GM23338 (cell line): ENCODE data around the gene GRIN2A. TPM values are rescaled to one million over a fixed set of nuclear protein-coding genes. Genes with fewer than 3 reads are reported as not detected.

Experiments used
- ATAC-seq: fragments of 200-7000 bp; cut with Tn5 transposase; 3 replicates; pipeline ENCODE4 v1.9.1; 2020
- DNase-seq: peaks from one replicate; pipeline ENCODE4 v3.0.0-alpha.2; 2015; ENCODE audit warnings: low spot score
- H2AFZ ChIP-seq: fragments of 200-600 bp; sonication (generic); 2 replicates; pipeline ENCODE4 v1.8.0; 2016; ENCODE audit warnings: antibody characterized with exemption, mild to moderate bottlenecking, moderate library complexity
- H3F3A ChIP-seq: fragments of 200-600 bp; sonication (generic); replicated peaks from 2 replicates; pipeline ENCODE4 v1.8.0; 2017; ENCODE audit warnings: antibody characterized with exemption, mixed run types, low read depth
- H3K27ac ChIP-seq: fragments of 200-600 bp; sonication (generic); 2 replicates; pipeline ENCODE4 v1.6.1; 2016; ENCODE audit warnings: low read depth
- H3K27me3 ChIP-seq: fragments of 200-600 bp; sonication (generic); 2 replicates; pipeline ENCODE4 v1.8.0; 2016; ENCODE audit warnings: mild to moderate bottlenecking, mixed run types, moderate library complexity; ENCODE audit not compliant: insufficient read depth
- H3K36me3 ChIP-seq: fragments of 200-600 bp; sonication (generic); 2 replicates; pipeline ENCODE4 v1.8.0; 2016; ENCODE audit warnings: mild to moderate bottlenecking; ENCODE audit not compliant: insufficient read depth
- H3K4me1 ChIP-seq: fragments of 200-600 bp; sonication (generic); 2 replicates; pipeline ENCODE4 v1.8.0; 2016; ENCODE audit warnings: mild to moderate bottlenecking, moderate library complexity; ENCODE audit not compliant: insufficient read depth
- H3K4me2 ChIP-seq: fragments of 200-600 bp; sonication (generic); 2 replicates; pipeline ENCODE4 v1.7.1; 2017; ENCODE audit warnings: mixed run types
- H3K4me3 ChIP-seq: fragments of 200-600 bp; sonication (generic); 2 replicates; pipeline ENCODE4 v1.6.1; 2016; ENCODE audit warnings: mixed run types
- H3K79me2 ChIP-seq: fragments of 200-600 bp; sonication (generic); replicated peaks from 2 replicates; pipeline ENCODE4 v1.8.0; 2017; ENCODE audit warnings: mild to moderate bottlenecking; ENCODE audit not compliant: insufficient read depth
- H3K9me2 ChIP-seq: fragments of 200-600 bp; sonication (generic); 2 replicates; pipeline ENCODE4 v1.8.0; 2017; ENCODE audit not compliant: insufficient read depth
- H4K20me1 ChIP-seq: fragments of 200-600 bp; sonication (generic); replicated peaks from 2 replicates; pipeline ENCODE4 v1.8.0; 2017; ENCODE audit warnings: mild to moderate bottlenecking; ENCODE audit not compliant: insufficient read depth
- H3K27ac Mint-ChIP-seq: 2 replicates; pipeline ENCODE4 v1.8.0; 2020; ENCODE audit warnings: inconsistent platforms, mild to moderate bottlenecking, moderate library complexity, mixed read lengths
- H3K27me3 Mint-ChIP-seq: 3 replicates; pipeline ENCODE4 v1.8.0; 2022; ENCODE audit warnings: low read depth, mild to moderate bottlenecking, moderate library complexity, mixed read lengths, inconsistent platforms; ENCODE audit not compliant: insufficient read depth, poor library complexity
- H3K36me3 Mint-ChIP-seq: 3 replicates; pipeline ENCODE4 v1.8.0; 2021; ENCODE audit warnings: low read depth, mild to moderate bottlenecking, inconsistent platforms, moderate library complexity, mixed read lengths
- H3K4me1 Mint-ChIP-seq: 3 replicates; pipeline ENCODE4 v1.8.0; 2020; ENCODE audit warnings: mild to moderate bottlenecking, inconsistent platforms, mixed read lengths
- H3K4me3 Mint-ChIP-seq: 3 replicates; pipeline ENCODE4 v1.8.0; 2021; ENCODE audit warnings: moderate library complexity, mild to moderate bottlenecking, inconsistent platforms, mixed read lengths
- H3K9me3 Mint-ChIP-seq: 3 replicates; pipeline ENCODE4 v1.8.0; 2020; ENCODE audit warnings: moderate library complexity, mild to moderate bottlenecking, inconsistent platforms, mixed read lengths
- CREB1 ChIP-seq: fragments of 250-450 bp; sonication (Bioruptor Pico); IDR thresholded peaks from 2 replicates; pipeline ENCODE4 v1.5.0; 2020; ENCODE audit warnings: low read depth, mild to moderate bottlenecking, moderate library complexity
- EZH2 ChIP-seq: fragments of 200-600 bp; sonication (generic); IDR thresholded peaks from one replicate; pipeline ENCODE4 v1.8.0; 2017; ENCODE audit warnings: antibody characterized with exemption, mild to moderate bottlenecking, low read depth; ENCODE audit not compliant: unreplicated experiment
- EZH2phosphoT487 ChIP-seq: fragments of 200-600 bp; sonication (generic); IDR thresholded peaks from one replicate; pipeline ENCODE4 v1.8.1; 2018; ENCODE audit warnings: antibody characterized with exemption; ENCODE audit not compliant: unreplicated experiment
- NANOG ChIP-seq: IDR thresholded peaks from 2 replicates; pipeline ENCODE4 v1.6.1; 2016; ENCODE audit warnings: antibody characterized with exemption, borderline replicate concordance
- POLR2AphosphoS5 ChIP-seq: IDR thresholded peaks from 2 replicates; pipeline ENCODE4 v1.6.1; 2016; ENCODE audit warnings: antibody characterized with exemption, low read depth
- STAT1 ChIP-seq: IDR thresholded peaks from one replicate; pipeline ENCODE4 v1.6.1; 2016; ENCODE audit warnings: antibody characterized with exemption; ENCODE audit not compliant: unreplicated experiment
- ZNF114 ChIP-seq: fragments of 250-450 bp; sonication (Bioruptor Pico); IDR thresholded peaks from 2 replicates; pipeline ENCODE4 v1.5.0; 2020; ENCODE audit warnings: mild to moderate bottlenecking, moderate library complexity
- ZNF331 ChIP-seq: fragments of 250-450 bp; sonication (Bioruptor Pico); IDR thresholded peaks from 2 replicates; pipeline ENCODE4 v1.5.0; 2020; ENCODE audit warnings: low read depth, mild to moderate bottlenecking, moderate library complexity
- polyA plus RNA-seq: library from polyadenylated mRNA; unstranded; fragments of >200 nt; fragmentation: Nextera tagmentation; extraction: Ambion mirVana; gene quantifications from 2 replicates; pipeline ENCODE4 v1.2.1, GENCODE V29; 2016
- total RNA-seq: library from RNA; depleted of rRNA; stranded (reverse); fragments of >200 nt; shearing (Covaris generic); gene quantifications from 2 replicates; pipeline ENCODE4 v1.2.3, GENCODE V29; 2014
- TF ChIP-seq, protein P1 (sequence below), 2 experiments: fragments of 200-600 bp in 1 of 2; sonication (generic) in 1 of 2; conservative IDR thresholded peaks; 2 replicates each; pipeline versions ENCODE4 v1.5.1 to v1.6.1; 2016 to 2017; ENCODE audit warnings: antibody characterized with exemption in 2 of 2, low read depth in 2 of 2, mild to moderate bottlenecking in 2 of 2, moderate library complexity in 1 of 2
- TF ChIP-seq, protein P2 (sequence below): IDR thresholded peaks from 2 replicates; pipeline ENCODE4 v1.6.1; 2016; ENCODE audit warnings: antibody characterized with exemption
- TF ChIP-seq, protein P3 (sequence below): fragments of 250-450 bp; sonication (Bioruptor Pico); IDR thresholded peaks from 2 replicates; pipeline ENCODE4 v1.5.0; 2020; ENCODE audit warnings: mild to moderate bottlenecking, moderate library complexity

Gene GRIN2A
- total and polyA plus RNA-seq, 2 experiments from 2014 or later = 0.89 to 5.1 TPM

DNA sequence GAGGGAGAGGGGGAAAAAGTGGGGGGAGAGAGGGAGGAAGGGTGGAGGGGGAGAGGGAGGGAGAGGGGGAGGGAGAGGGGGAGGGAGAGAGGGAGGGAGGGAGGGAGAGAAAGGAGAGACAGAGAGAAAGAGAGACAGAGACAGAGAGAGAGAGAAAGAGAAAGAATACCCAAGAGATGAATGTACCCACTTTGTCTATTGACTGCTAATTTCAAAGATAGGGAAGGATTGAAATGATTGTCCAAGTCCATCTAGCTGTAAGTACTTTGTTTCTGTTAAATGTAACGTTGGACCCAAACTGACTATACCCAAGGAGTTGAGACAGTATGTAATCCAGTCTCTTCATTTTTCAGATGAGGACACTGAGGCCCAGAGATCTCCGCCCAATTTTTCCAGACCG, 374.9 kb downstream of the GRIN2A start:
- no peak for ATAC-seq
- no peak overlapping the region for H2AFZ ChIP-seq
- Mint-ChIP-seq H3K36me3 (peaks cover 11% of the 10 kb centered on the region; the same call in 1 of the 3 replicates), H3K27ac (no peak overlapping the region), H3K9me3 (peaks cover 8% of the 10 kb centered on the region; the same call in 1 of the 3 replicates), H3K27me3 (peaks cover 1% of the 10 kb centered on the region), H3K4me3 (no peak overlapping the region), H3K4me1 (no peaks in the 10 kb centered on the region)
- H3K27me3 ChIP-seq = no peaks in the 10 kb centered on the region
- DNase-seq = peak; percentile 19
- TF ChIP-seq ZNF331 (no peak), NANOG (no peak), CREB1 (CRISPR knock-in tag) (no peak), STAT1 (no peak), ZNF114 (CRISPR knock-in tag) (no peak), EZH2 (no peak), EZH2phosphoT487 (no peak)
- TF ChIP-seq, protein P1, sequence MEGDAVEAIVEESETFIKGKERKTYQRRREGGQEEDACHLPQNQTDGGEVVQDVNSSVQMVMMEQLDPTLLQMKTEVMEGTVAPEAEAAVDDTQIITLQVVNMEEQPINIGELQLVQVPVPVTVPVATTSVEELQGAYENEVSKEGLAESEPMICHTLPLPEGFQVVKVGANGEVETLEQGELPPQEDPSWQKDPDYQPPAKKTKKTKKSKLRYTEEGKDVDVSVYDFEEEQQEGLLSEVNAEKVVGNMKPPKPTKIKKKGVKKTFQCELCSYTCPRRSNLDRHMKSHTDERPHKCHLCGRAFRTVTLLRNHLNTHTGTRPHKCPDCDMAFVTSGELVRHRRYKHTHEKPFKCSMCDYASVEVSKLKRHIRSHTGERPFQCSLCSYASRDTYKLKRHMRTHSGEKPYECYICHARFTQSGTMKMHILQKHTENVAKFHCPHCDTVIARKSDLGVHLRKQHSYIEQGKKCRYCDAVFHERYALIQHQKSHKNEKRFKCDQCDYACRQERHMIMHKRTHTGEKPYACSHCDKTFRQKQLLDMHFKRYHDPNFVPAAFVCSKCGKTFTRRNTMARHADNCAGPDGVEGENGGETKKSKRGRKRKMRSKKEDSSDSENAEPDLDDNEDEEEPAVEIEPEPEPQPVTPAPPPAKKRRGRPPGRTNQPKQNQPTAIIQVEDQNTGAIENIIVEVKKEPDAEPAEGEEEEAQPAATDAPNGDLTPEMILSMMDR (conservative IDR thresholded peaks at IDR 0.05; ENCODE audit: low read depth in 2 of 2) = no peak
- TF ChIP-seq, protein P2, sequence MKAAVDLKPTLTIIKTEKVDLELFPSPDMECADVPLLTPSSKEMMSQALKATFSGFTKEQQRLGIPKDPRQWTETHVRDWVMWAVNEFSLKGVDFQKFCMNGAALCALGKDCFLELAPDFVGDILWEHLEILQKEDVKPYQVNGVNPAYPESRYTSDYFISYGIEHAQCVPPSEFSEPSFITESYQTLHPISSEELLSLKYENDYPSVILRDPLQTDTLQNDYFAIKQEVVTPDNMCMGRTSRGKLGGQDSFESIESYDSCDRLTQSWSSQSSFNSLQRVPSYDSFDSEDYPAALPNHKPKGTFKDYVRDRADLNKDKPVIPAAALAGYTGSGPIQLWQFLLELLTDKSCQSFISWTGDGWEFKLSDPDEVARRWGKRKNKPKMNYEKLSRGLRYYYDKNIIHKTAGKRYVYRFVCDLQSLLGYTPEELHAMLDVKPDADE = no peak
- H3K36me3 ChIP-seq = no peaks in the 10 kb centered on the region
- H3F3A ChIP-seq = no peaks in the 10 kb centered on the region
- H3K4me1 ChIP-seq = no peaks in the 10 kb centered on the region
- H3K4me2 ChIP-seq = no peak overlapping the region
- no peaks in the 10 kb centered on the region; the same call in 1 of the 2 replicates for H3K9me2 ChIP-seq
- no peak overlapping the region for H3K27ac ChIP-seq
- no peak overlapping the region for H3K4me3 ChIP-seq
- no peaks in the 10 kb centered on the region for H4K20me1 ChIP-seq
- no peaks in the 10 kb centered on the region for H3K79me2 ChIP-seq

DNA sequence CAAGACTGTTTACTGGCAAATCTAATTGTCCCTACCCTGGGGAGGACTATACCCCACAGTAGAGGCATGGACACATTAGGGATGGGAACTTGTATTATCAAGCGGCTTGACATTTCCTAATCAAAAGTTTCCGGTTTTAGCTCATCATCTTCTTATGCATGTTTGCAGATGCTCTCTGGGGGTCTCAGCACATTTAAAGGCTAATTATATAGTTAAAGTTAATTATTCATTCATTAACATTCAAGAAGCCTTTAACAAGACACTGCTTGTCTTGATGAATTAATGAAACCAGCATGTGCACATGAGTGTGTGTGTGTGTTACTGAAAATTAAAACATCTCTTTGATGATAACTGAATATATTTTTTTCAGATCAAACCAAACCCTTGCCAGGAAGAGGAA, 377.1 kb downstream of the GRIN2A start:
- no peaks in the 10 kb centered on the region for H3K4me1 Mint-ChIP-seq
- ATAC-seq = no peak
- H3K36me3 Mint-ChIP-seq = 0 out of 3 replicates have a peak, but pooled peaks cover 6% of the 10 kb centered on the region
- H3K79me2 ChIP-seq = no peaks in the 10 kb centered on the region
- H3K4me3 ChIP-seq = no peak overlapping the region
- no peak overlapping the region for H3K4me3 Mint-ChIP-seq
- no peak for DNase-seq
- H3K9me3 Mint-ChIP-seq = peaks cover 5% of the 10 kb centered on the region; the same call in 1 of the 3 replicates
- H2AFZ ChIP-seq = no peak overlapping the region
- no peak overlapping the region for H3K27ac Mint-ChIP-seq
- H3K27me3 ChIP-seq = no peaks in the 10 kb centered on the region
- no peaks in the 10 kb centered on the region for H3K36me3 ChIP-seq
- no peaks in the 10 kb centered on the region for H3K4me1 ChIP-seq
- H3K27me3 Mint-ChIP-seq = peaks cover 4% of the 10 kb centered on the region
- no peak overlapping the region for H3K4me2 ChIP-seq
- no peaks in the 10 kb centered on the region for H4K20me1 ChIP-seq
- no peaks in the 10 kb centered on the region for H3F3A ChIP-seq
- TF ChIP-seq ZNF114 (CRISPR knock-in tag) = no peak
- no peak for TF ChIP-seq NANOG
- TF ChIP-seq POLR2AphosphoS5 = no peak
- TF ChIP-seq, protein P1 (conservative IDR thresholded peaks at IDR 0.05; ENCODE audit: low read depth in 2 of 2) = no peak
- TF ChIP-seq ZNF331 = no peak
- TF ChIP-seq EZH2phosphoT487 = no peak
- TF ChIP-seq, protein P3, sequence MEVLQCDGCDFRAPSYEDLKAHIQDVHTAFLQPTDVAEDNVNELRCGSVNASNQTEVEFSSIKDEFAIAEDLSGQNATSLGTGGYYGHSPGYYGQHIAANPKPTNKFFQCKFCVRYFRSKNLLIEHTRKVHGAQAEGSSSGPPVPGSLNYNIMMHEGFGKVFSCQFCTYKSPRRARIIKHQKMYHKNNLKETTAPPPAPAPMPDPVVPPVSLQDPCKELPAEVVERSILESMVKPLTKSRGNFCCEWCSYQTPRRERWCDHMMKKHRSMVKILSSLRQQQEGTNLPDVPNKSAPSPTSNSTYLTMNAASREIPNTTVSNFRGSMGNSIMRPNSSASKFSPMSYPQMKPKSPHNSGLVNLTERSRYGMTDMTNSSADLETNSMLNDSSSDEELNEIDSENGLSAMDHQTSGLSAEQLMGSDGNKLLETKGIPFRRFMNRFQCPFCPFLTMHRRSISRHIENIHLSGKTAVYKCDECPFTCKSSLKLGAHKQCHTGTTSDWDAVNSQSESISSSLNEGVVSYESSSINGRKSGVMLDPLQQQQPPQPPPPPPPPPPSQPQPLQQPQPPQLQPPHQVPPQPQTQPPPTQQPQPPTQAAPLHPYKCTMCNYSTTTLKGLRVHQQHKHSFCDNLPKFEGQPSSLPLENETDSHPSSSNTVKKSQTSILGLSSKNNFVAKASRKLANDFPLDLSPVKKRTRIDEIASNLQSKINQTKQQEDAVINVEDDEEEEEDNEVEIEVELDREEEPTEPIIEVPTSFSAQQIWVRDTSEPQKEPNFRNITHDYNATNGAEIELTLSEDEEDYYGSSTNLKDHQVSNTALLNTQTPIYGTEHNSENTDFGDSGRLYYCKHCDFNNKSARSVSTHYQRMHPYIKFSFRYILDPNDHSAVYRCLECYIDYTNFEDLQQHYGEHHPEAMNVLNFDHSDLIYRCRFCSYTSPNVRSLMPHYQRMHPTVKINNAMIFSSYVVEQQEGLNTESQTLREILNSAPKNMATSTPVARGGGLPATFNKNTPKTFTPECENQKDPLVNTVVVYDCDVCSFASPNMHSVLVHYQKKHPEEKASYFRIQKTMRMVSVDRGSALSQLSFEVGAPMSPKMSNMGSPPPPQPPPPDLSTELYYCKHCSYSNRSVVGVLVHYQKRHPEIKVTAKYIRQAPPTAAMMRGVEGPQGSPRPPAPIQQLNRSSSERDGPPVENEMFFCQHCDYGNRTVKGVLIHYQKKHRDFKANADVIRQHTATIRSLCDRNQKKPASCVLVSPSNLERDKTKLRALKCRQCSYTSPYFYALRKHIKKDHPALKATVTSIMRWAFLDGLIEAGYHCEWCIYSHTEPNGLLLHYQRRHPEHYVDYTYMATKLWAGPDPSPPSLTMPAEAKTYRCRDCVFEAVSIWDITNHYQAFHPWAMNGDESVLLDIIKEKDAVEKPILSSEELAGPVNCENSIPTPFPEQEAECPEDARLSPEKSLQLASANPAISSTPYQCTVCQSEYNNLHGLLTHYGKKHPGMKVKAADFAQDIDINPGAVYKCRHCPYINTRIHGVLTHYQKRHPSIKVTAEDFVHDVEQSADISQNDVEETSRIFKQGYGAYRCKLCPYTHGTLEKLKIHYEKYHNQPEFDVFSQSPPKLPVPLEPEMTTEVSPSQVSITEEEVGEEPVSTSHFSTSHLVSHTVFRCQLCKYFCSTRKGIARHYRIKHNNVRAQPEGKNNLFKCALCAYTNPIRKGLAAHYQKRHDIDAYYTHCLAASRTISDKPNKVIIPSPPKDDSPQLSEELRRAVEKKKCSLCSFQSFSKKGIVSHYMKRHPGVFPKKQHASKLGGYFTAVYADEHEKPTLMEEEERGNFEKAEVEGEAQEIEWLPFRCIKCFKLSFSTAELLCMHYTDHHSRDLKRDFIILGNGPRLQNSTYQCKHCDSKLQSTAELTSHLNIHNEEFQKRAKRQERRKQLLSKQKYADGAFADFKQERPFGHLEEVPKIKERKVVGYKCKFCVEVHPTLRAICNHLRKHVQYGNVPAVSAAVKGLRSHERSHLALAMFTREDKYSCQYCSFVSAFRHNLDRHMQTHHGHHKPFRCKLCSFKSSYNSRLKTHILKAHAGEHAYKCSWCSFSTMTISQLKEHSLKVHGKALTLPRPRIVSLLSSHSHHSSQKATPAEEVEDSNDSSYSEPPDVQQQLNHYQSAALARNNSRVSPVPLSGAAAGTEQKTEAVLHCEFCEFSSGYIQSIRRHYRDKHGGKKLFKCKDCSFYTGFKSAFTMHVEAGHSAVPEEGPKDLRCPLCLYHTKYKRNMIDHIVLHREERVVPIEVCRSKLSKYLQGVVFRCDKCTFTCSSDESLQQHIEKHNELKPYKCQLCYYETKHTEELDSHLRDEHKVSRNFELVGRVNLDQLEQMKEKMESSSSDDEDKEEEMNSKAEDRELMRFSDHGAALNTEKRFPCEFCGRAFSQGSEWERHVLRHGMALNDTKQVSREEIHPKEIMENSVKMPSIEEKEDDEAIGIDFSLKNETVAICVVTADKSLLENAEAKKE (CRISPR knock-in tag) = no peak
- no peaks in the 10 kb centered on the region; the same call in 1 of the 2 replicates for H3K9me2 ChIP-seq
- no peak overlapping the region for H3K27ac ChIP-seq
